Mammary epithelial cell (primary cell): ENCODE data around the gene GATA3.

Experiments used
- EZH2 ChIP-seq: IDR thresholded peaks from 2 replicates; pipeline ENCODE4 v1.6.1; 2012; ENCODE audit warnings: low read length, inconsistent platforms, borderline replicate concordance
- TF ChIP-seq, protein P1 (sequence below), 2 donors: IDR thresholded peaks in 1 of 2; conservative IDR thresholded peaks in 1 of 2; 2 replicates each; pipeline ENCODE4 v1.5.1; 2011 to 2012; ENCODE audit warnings: inconsistent platforms in 2 of 2, low read length in 2 of 2, mild to moderate bottlenecking in 2 of 2, control low read depth in 1 of 2, low read depth in 1 of 2; ENCODE audit not compliant: insufficient read depth in 1 of 2; ENCODE audit errors: extremely low read depth in 1 of 2

- TF ChIP-seq, protein P1, sequence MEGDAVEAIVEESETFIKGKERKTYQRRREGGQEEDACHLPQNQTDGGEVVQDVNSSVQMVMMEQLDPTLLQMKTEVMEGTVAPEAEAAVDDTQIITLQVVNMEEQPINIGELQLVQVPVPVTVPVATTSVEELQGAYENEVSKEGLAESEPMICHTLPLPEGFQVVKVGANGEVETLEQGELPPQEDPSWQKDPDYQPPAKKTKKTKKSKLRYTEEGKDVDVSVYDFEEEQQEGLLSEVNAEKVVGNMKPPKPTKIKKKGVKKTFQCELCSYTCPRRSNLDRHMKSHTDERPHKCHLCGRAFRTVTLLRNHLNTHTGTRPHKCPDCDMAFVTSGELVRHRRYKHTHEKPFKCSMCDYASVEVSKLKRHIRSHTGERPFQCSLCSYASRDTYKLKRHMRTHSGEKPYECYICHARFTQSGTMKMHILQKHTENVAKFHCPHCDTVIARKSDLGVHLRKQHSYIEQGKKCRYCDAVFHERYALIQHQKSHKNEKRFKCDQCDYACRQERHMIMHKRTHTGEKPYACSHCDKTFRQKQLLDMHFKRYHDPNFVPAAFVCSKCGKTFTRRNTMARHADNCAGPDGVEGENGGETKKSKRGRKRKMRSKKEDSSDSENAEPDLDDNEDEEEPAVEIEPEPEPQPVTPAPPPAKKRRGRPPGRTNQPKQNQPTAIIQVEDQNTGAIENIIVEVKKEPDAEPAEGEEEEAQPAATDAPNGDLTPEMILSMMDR (conservative IDR thresholded peaks at IDR 0.05 in 1 of 2, IDR thresholded peaks at IDR 0.05 in 1 of 2; ENCODE audit: extremely low read depth in 1 of 2, insufficient read depth in 1 of 2, low read depth in 1 of 2, low read length in 2 of 2): no peak
- no peak for TF ChIP-seq EZH2
These were observed 3.2 kb upstream of the GATA3 start for GRCh38 chr10:8051109-8051821.
